Mesothelial cell of epicardium (in vitro differentiated cells): ENCODE measurements around the gene MMP20. TPM values are rescaled to one million over a fixed set of nuclear protein-coding genes. Genes with fewer than 3 reads are reported as not detected.
A peak's percentile ranks its signal among the peaks of the same experiment; 100 is the strongest.

Source experiments
- DNase-seq, 2 experiments: peaks; one replicate each; pipeline ENCODE4 v3.0.0; 2021; ENCODE audit warnings: low spot score in 2 of 2; ENCODE audit not compliant: unreplicated experiment in 2 of 2
- H3K27ac Mint-ChIP-seq: 2 replicates; pipeline ENCODE4 v1.8.0; 2021; ENCODE audit warnings: mixed read lengths
- H3K27me3 Mint-ChIP-seq: 2 replicates; pipeline ENCODE4 v1.8.0; 2021; ENCODE audit warnings: low read depth, mixed read lengths
- H3K36me3 Mint-ChIP-seq: 2 replicates; pipeline ENCODE4 v1.8.0; 2021; ENCODE audit warnings: mixed read lengths
- H3K4me1 Mint-ChIP-seq: 2 replicates; pipeline ENCODE4 v1.8.0; 2021; ENCODE audit warnings: mixed read lengths
- H3K4me3 Mint-ChIP-seq: 2 replicates; pipeline ENCODE4 v1.8.0; 2021; ENCODE audit warnings: mild to moderate bottlenecking, moderate library complexity, mixed read lengths
- H3K9me3 Mint-ChIP-seq: 2 replicates; pipeline ENCODE4 v1.8.0; 2021; ENCODE audit warnings: mixed read lengths
- total RNA-seq: library from RNA; stranded (reverse); gene quantifications from 3 replicates; pipeline ENCODE4 v1.2.1, GENCODE V29; 2021
- TF ChIP-seq, protein P1 (sequence below): fragments of 200-600 bp; sonication (generic); IDR thresholded peaks from one replicate; pipeline ENCODE4 v1.5.0; 2021; ENCODE audit warnings: antibody characterized with exemption; ENCODE audit not compliant: unreplicated experiment

Gene MMP20
- total RNA-seq, 1 donor from 2014 or later: not detected

DNA sequence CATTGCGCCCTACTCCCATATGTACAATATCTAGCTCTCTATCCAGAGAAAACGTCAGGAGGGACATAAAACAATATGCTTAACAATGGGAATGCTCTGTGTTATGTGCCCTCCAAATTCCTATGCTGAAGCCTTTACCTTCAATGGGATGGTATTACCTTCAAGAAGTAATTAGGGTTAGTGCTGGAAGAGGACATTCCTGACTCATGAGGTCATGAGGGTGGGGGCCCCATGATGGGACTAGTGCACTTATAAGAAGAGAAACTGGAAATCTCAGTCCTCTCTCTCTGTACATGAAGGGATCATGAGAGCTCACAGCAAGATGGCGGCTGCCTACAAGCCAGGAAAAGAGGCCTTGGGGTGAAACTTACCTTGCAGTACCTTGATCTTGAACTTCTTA is 20.3 kb downstream of the MMP20 start:
- H3K4me3 Mint-ChIP-seq: no peak overlapping the region
- TF ChIP-seq, protein P1, sequence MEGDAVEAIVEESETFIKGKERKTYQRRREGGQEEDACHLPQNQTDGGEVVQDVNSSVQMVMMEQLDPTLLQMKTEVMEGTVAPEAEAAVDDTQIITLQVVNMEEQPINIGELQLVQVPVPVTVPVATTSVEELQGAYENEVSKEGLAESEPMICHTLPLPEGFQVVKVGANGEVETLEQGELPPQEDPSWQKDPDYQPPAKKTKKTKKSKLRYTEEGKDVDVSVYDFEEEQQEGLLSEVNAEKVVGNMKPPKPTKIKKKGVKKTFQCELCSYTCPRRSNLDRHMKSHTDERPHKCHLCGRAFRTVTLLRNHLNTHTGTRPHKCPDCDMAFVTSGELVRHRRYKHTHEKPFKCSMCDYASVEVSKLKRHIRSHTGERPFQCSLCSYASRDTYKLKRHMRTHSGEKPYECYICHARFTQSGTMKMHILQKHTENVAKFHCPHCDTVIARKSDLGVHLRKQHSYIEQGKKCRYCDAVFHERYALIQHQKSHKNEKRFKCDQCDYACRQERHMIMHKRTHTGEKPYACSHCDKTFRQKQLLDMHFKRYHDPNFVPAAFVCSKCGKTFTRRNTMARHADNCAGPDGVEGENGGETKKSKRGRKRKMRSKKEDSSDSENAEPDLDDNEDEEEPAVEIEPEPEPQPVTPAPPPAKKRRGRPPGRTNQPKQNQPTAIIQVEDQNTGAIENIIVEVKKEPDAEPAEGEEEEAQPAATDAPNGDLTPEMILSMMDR: no peak
- no peaks in the 10 kb centered on the region for H3K36me3 Mint-ChIP-seq
- H3K27me3 Mint-ChIP-seq: no peaks in the 10 kb centered on the region
- no peak for DNase-seq
- no peak overlapping the region for H3K27ac Mint-ChIP-seq
- H3K9me3 Mint-ChIP-seq: no peaks in the 10 kb centered on the region
- peaks cover 2% of the 10 kb centered on the region for H3K4me1 Mint-ChIP-seq

DNA sequence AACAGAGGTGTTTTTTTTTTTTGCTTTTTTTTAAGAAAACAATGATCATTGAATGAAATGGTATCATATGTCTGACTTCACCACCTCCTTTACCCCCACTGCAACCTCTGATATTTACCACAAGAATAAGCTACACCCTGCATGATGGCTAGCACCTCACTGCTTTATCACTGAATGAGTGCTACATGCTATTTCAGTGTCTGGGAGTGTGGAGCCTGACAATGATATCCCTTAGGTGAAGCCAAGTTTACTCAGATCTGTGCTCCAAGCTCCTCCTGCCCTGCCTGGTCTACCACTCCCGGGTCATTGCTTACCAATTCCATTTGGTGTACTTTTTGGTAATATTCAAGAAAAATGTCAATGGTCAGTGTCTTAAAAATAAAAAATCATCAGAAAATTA is 21.1 kb downstream of the MMP20 start:
- H3K4me3 Mint-ChIP-seq: no peak overlapping the region

DNA sequence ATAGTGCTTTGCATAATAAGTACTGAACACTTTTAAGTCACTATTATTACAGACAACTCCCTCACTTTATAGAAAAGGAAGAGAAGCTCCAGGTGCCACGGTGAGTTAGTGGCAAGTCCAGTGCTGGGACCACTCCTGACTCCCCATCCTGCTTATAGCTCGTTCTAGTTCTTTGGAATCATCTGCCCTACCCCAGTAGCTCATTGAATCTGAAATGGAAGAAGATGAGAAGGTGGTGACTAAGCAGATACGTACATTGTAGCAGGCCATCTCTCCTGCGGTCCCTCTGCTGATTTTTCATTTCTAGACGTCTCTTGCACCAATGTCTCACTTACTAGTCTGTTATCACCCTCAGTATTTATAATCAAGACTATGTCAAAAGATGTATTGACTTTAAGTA is 21.6 kb downstream of the MMP20 start:
- no peaks in the 10 kb centered on the region for H3K36me3 Mint-ChIP-seq
- H3K9me3 Mint-ChIP-seq: no peaks in the 10 kb centered on the region
- peaks cover 2% of the 10 kb centered on the region for H3K4me1 Mint-ChIP-seq
- H3K27ac Mint-ChIP-seq: no peak overlapping the region
- no peak for DNase-seq
- H3K27me3 Mint-ChIP-seq: no peaks in the 10 kb centered on the region
- no peak overlapping the region for H3K4me3 Mint-ChIP-seq
- TF ChIP-seq, protein P1: no peak

More for the DNA sequence above, 21.1 kb downstream of the MMP20 start:
- TF ChIP-seq, protein P1: no peak
- Mint-ChIP-seq H3K27me3 (no peaks in the 10 kb centered on the region), H3K36me3 (no peaks in the 10 kb centered on the region), H3K9me3 (no peaks in the 10 kb centered on the region), H3K27ac (no peak overlapping the region), H3K4me1 (peaks cover 2% of the 10 kb centered on the region)
- DNase-seq: no peak

DNA sequence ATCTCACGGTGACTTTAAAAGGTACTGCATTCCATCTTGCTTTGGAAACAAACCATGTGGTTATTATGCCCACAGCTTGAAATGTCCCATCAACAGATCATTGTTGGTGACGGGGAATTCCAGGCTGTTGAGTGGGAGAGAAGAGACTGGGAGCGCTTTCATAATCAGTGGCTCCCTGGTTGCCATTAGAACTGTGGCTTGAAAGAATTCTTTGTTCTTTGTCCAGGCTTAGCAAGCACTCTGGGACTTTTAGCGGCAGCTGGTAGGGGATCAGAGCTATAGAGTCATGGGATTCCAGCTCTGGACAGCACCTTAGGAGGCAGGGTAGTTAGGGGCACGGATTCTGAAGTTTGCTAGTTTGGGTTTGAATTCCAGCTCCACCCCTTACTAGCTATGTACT is 22.0 kb downstream of the MMP20 start:
- H3K4me3 Mint-ChIP-seq: no peak overlapping the region
- peaks cover 2% of the 10 kb centered on the region for H3K4me1 Mint-ChIP-seq
- TF ChIP-seq, protein P1: no peak
- H3K36me3 Mint-ChIP-seq: no peaks in the 10 kb centered on the region
- H3K9me3 Mint-ChIP-seq: no peaks in the 10 kb centered on the region
- H3K27me3 Mint-ChIP-seq: no peaks in the 10 kb centered on the region
- DNase-seq: no peak
- no peak overlapping the region for H3K27ac Mint-ChIP-seq

DNA sequence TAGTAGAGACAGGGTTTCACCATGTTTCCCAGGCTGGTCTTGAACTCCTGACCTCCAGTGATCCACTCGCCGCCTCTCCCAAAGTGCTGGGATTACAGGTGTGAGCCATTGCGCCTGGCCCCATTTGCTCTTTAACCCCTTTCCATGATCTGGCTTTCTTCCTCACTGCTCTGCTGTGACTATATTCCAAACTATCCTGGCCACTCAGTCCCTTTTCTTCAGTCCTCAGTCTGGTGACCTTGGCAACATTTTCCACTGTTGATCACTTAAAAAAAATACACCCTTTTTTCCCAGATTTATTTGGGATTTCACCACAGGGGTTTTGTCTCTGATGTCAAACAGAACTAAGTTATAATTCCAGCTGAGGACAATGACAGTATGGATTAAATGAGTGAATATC is 24.5 kb downstream of the MMP20 start:
- DNase-seq: no peak
- peaks cover 2% of the 10 kb centered on the region for H3K4me1 Mint-ChIP-seq
- H3K36me3 Mint-ChIP-seq: no peaks in the 10 kb centered on the region
- TF ChIP-seq, protein P1: no peak
- H3K27me3 Mint-ChIP-seq: no peaks in the 10 kb centered on the region
- no peak overlapping the region for H3K4me3 Mint-ChIP-seq
- H3K9me3 Mint-ChIP-seq: no peaks in the 10 kb centered on the region
- no peak overlapping the region for H3K27ac Mint-ChIP-seq

DNA sequence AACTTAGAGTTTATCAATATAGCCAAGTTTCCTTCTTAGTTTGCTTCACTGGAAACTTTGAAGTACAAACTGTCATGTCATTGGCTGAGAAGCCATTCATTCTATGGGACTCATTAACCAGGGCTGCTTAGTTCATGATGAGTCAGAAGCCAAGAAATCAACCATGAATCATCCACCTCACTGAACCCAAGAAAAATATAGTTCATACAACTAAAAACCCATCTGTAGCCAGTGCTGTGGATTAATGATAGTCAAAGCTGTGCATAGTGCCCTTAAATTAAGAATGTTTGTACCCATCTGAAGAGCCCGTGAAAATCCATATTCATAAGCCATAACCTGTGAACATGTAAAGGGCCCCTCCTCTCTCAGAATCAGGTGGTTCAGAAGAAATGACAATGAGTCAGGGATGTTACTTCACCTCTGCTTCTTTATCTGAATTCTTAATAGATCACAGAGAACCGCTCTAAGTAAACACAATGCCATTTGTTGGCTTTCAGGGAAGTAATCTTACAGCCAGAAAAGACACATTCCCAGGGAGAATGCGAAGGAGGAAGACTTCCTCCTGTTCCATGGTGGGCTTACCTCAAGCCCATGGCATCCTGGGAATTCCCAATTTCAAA is 25.4 kb downstream of the MMP20 start:
- H3K36me3 Mint-ChIP-seq: no peaks in the 10 kb centered on the region
- peaks cover 2% of the 10 kb centered on the region for H3K4me1 Mint-ChIP-seq
- TF ChIP-seq, protein P1: no peak
- no peak overlapping the region for H3K4me3 Mint-ChIP-seq
- H3K9me3 Mint-ChIP-seq: no peaks in the 10 kb centered on the region
- H3K27ac Mint-ChIP-seq: peak overlapping the region; percentile 43
- DNase-seq: no peak
- H3K27me3 Mint-ChIP-seq: no peaks in the 10 kb centered on the region
